Measurements from ENCODE around the gene CWC27.

The CWC27 gene

GRCh38 chr5:64973215-64973614 lies 204.5 kb downstream of the CWC27 start:
- TF ChIP-seq, protein P1, sequence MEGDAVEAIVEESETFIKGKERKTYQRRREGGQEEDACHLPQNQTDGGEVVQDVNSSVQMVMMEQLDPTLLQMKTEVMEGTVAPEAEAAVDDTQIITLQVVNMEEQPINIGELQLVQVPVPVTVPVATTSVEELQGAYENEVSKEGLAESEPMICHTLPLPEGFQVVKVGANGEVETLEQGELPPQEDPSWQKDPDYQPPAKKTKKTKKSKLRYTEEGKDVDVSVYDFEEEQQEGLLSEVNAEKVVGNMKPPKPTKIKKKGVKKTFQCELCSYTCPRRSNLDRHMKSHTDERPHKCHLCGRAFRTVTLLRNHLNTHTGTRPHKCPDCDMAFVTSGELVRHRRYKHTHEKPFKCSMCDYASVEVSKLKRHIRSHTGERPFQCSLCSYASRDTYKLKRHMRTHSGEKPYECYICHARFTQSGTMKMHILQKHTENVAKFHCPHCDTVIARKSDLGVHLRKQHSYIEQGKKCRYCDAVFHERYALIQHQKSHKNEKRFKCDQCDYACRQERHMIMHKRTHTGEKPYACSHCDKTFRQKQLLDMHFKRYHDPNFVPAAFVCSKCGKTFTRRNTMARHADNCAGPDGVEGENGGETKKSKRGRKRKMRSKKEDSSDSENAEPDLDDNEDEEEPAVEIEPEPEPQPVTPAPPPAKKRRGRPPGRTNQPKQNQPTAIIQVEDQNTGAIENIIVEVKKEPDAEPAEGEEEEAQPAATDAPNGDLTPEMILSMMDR (IDR thresholded peaks at IDR 0.05; ENCODE audit: control extremely low read depth, extremely low read depth, low read depth, missing control alignments), result no peak
- POLR2A ChIA-PET, result no interaction called here
- CTCF ChIA-PET, result interaction anchor here (1.1 kb wide), 1 partner anchor 24 kb away, joined by 3 read pairs; no protein-coding TSS in a partner anchor

GRCh38 chr5:64977779-64978178 lies 209.0 kb downstream of the CWC27 start:
- DNase-seq (ENCODE audit: extremely low spot score), result no peak
- TF ChIP-seq, protein P1 (IDR thresholded peaks at IDR 0.05; ENCODE audit: control extremely low read depth, extremely low read depth, low read depth, missing control alignments), result no peak
- ChIA-PET CTCF (no interaction called here), POLR2A (no interaction called here)

More at GRCh38 chr5:64973215-64973614, 204.5 kb downstream of the CWC27 start:
- no peak for DNase-seq (ENCODE audit: extremely low spot score)

DNA sequence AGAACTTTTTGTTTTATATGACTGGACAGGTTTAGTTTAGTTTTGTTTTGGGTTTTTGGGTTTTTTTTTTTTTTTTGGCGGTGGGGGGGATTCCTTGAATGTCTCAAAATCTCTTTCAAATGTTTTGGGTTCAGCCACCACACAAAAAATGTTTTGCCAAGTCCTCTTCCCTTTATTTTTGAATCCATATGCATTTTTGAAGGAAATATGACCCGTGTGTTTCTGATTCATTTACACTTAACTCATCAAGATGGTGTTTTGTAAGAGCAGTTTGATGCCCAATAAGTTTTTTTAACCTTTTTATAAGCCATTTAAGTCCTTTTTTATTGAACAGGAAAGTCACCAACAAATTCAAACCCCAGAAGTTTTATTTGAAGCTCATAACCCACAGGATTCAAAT lies 209.8 kb downstream of the CWC27 start:
- ChIA-PET POLR2A (no interaction called here), CTCF (no interaction called here)
- DNase-seq (ENCODE audit: extremely low spot score), result no peak
- TF ChIP-seq, protein P1 (IDR thresholded peaks at IDR 0.05; ENCODE audit: control extremely low read depth, extremely low read depth, low read depth, missing control alignments), result no peak

- no peak for DNase-seq (ENCODE audit: extremely low spot score)
- CTCF ChIA-PET, result no interaction called here
- TF ChIP-seq, protein P1 (IDR thresholded peaks at IDR 0.05; ENCODE audit: control extremely low read depth, extremely low read depth, low read depth, missing control alignments), result no peak
- POLR2A ChIA-PET, result no interaction called here
These were observed 210.8 kb downstream of the CWC27 start for GRCh38 chr5:64979531-64979930.

GRCh38 chr5:64980176-64980575 lies 211.4 kb downstream of the CWC27 start:
- CTCF ChIA-PET, result no interaction called here
- TF ChIP-seq, protein P1 (IDR thresholded peaks at IDR 0.05; ENCODE audit: control extremely low read depth, extremely low read depth, low read depth, missing control alignments), result no peak
- no peak for DNase-seq (ENCODE audit: extremely low spot score)
- POLR2A ChIA-PET, result no interaction called here

GRCh38 chr5:64987768-64988167 lies 219.0 kb downstream of the CWC27 start:
- POLR2A ChIA-PET, result no interaction called here
- CTCF ChIA-PET, result no interaction called here
- DNase-seq (ENCODE audit: extremely low spot score), result no peak
- TF ChIP-seq, protein P1 (IDR thresholded peaks at IDR 0.05; ENCODE audit: control extremely low read depth, extremely low read depth, low read depth, missing control alignments), result no peak

GRCh38 chr5:65009207-65009606 lies 240.5 kb downstream of the CWC27 start:
- DNase-seq (ENCODE audit: extremely low spot score), result no peak
- ChIA-PET POLR2A (no interaction called here), CTCF (interaction anchor here (0.7 kb wide), 1 partner anchor 51 kb away, joined by 3 read pairs; no protein-coding TSS in a partner anchor)
- TF ChIP-seq, protein P1 (IDR thresholded peaks at IDR 0.05; ENCODE audit: control extremely low read depth, extremely low read depth, low read depth, missing control alignments), result no peak

Measured in GM10248 (cell line).